A549 (cell line): ENCODE results near the gene ZC3H7A. TPM values are rescaled to one million over a fixed set of nuclear protein-coding genes. Genes with fewer than 3 reads are reported as not detected.
"Not testable (repeated sequence)": the region's sequence is repeated elsewhere in the genome, so short reads cannot be mapped to it uniquely, and the experiment has no call there.

Experiments
- ATAC-seq, 2 experiments: fragments of 200-7000 bp in 1 of 2; fragments of >200 bp in 1 of 2; cut with Nextera tagmentation in 1 of 2; cut with Tn5 transposase in 1 of 2; 3 replicates each; pipeline versions ENCODE4 v1.8.0 to v1.9.1; 2018 to 2020; ENCODE audit warnings: mild to moderate bottlenecking in 1 of 2, moderate library complexity in 1 of 2
- CTCF ChIA-PET: fragments of 300-600 bp; sonication (Branson Sonifier 250); formaldehyde crosslinking; extraction: SDS; loops from one replicate; lab custom pipeline; 2021; ENCODE audit warnings: antibody characterized with exemption, inconsistent platforms; lab: Yijun Ruan, JAX
- POLR2A ChIA-PET: fragments of 350-600 bp; formaldehyde crosslinking; extraction: SDS; loops from one replicate; lab custom pipeline; 2021; ENCODE audit warnings: antibody characterized with exemption, inconsistent platforms; lab: Yijun Ruan, JAX
- DNase-seq, 2 experiments: peaks; one replicate each; pipeline versions ENCODE4 v3.0.0 to v3.0.0-alpha.2; 2011 to 2016; ENCODE audit warnings: low read depth in 1 of 2, low spot score in 1 of 2
- FAIRE-seq: peaks from 2 replicates; lab custom pipeline; 2011; peaks lifted over from hg19 to GRCh38; lab: Jason Lieb, UNC
- H3K27ac ChIP-seq, 2 experiments: fragments of >200 bp; sonication (Bioruptor Twin); formaldehyde crosslinking; 3 replicates each; pipeline ENCODE4 v1.5.1; 2016 to 2017
- H3K4me1 ChIP-seq: fragments of >200 bp; sonication (Bioruptor Twin); formaldehyde crosslinking; 3 replicates; pipeline ENCODE4 v1.6.1; 2016
- H3K4me2 ChIP-seq: fragments of >200 bp; sonication (Bioruptor Twin); formaldehyde crosslinking; 3 replicates; pipeline ENCODE4 v1.6.1; 2016
- H3K4me3 ChIP-seq: fragments of >200 bp; sonication (Bioruptor Twin); formaldehyde crosslinking; 3 replicates; pipeline ENCODE4 v1.5.1; 2016
- H3K9me3 ChIP-seq: fragments of >200 bp; sonication (Bioruptor Twin); formaldehyde crosslinking; 3 replicates; pipeline ENCODE4 v1.6.1; 2016
- CEBPB ChIP-seq, 2 experiments: fragments of >200 bp in 1 of 2; sonication (Bioruptor Twin) in 1 of 2; formaldehyde crosslinking in 1 of 2; IDR thresholded peaks; 2 replicates each; pipeline ENCODE4 v1.6.1; 2012 to 2016
- CHD2 ChIP-seq: fragments of 150-350 bp; IDR thresholded peaks from 2 replicates; pipeline ENCODE4 v1.6.1; 2014; ENCODE audit warnings: low read length; ENCODE audit not compliant: partially characterized antibody
- ESRRA ChIP-seq: fragments of 150-350 bp; IDR thresholded peaks from 2 replicates; pipeline ENCODE4 v1.6.1; 2014; ENCODE audit warnings: mild to moderate bottlenecking, low read length, borderline replicate concordance
- HMGXB4 ChIP-seq: fragments of 250-450 bp; sonication (Bioruptor Pico); IDR thresholded peaks from 2 replicates; pipeline ENCODE4 v1.5.0; 2021; ENCODE audit warnings: mild to moderate bottlenecking, moderate library complexity, borderline replicate concordance
- HOXB13 ChIP-seq: fragments of 250-450 bp; sonication (Bioruptor Pico); IDR thresholded peaks from 2 replicates; pipeline ENCODE4 v1.5.0; 2020; ENCODE audit warnings: low read depth, mild to moderate bottlenecking, moderate library complexity
- JUN ChIP-seq, 2 experiments: fragments of >200 bp; sonication (Bioruptor Twin); formaldehyde crosslinking; IDR thresholded peaks; 2 replicates in 1 of 2; 3 replicates in 1 of 2; pipeline ENCODE4 v1.6.1; 2016 to 2017
- MAZ ChIP-seq: fragments of 150-350 bp; IDR thresholded peaks from 2 replicates; pipeline ENCODE4 v1.6.1; 2014; ENCODE audit warnings: antibody characterized with exemption, low read depth, low read length, borderline replicate concordance
- POLR2AphosphoS2 ChIP-seq: conservative IDR thresholded peaks from 2 replicates; pipeline ENCODE4 v1.6.1; 2012; ENCODE audit warnings: low read length, improper control_type of control experiment, inconsistent platforms
- RARB ChIP-seq: fragments of 250-450 bp; sonication (Bioruptor Pico); IDR thresholded peaks from 2 replicates; pipeline ENCODE4 v1.8.0; 2021; ENCODE audit warnings: mild to moderate bottlenecking, moderate library complexity
- RCOR1 ChIP-seq: fragments of 150-350 bp; IDR thresholded peaks from 2 replicates; pipeline ENCODE4 v1.6.1; 2014; ENCODE audit warnings: antibody characterized with exemption, low read length, low read depth
- RNF2 ChIP-seq: fragments of 200-600 bp; sonication (generic); IDR thresholded peaks from 2 replicates; pipeline ENCODE4 v1.6.1; 2016; ENCODE audit warnings: low read depth, mild to moderate bottlenecking, antibody characterized with exemption, moderate library complexity, borderline replicate concordance
- ZC3H11A ChIP-seq: fragments of 450-650 bp; IDR thresholded peaks from 2 replicates; pipeline ENCODE4 v1.6.1; 2014; ENCODE audit warnings: antibody characterized with exemption, mild to moderate bottlenecking
- WGBS: methylation state at CpG from one replicate; pipeline ENCODE4 v1.1.6; 2017; ENCODE audit errors: missing lambda C conversion rate; 5-methylcytosine and 5-hydroxymethylcytosine counted together
- polyA plus RNA-seq, 4 experiments: library from polyadenylated mRNA; depleted of rRNA in 3 of 4; stranded (reverse); fragments of >200 nt; fragmentation: RNase III in 1 of 4; extraction: RNeasy Plus Mini Kit Qiagen cat#74134 plus additional on column Dnase treatment in 1 of 4; gene quantifications; 2 replicates in 3 of 4; 3 replicates in 1 of 4; pipeline ENCODE4 v1.2.3, GENCODE V29; 2011 to 2017
- TF ChIP-seq, protein P1 (sequence below): fragments of 200-600 bp; sonication (generic); IDR thresholded peaks from 2 replicates; pipeline ENCODE4 v1.6.1; 2016; ENCODE audit warnings: antibody characterized with exemption, mild to moderate bottlenecking, moderate library complexity
- TF ChIP-seq, protein P2 (sequence below): fragments of 450-650 bp; IDR thresholded peaks from 2 replicates; pipeline ENCODE4 v1.6.1; 2014; ENCODE audit warnings: antibody characterized with exemption

The ZC3H7A gene
- polyA plus RNA-seq, 2 of the 4 experiments (the other 2 are of a cell fraction) = 33.8 to 41.5 TPM

DNA sequence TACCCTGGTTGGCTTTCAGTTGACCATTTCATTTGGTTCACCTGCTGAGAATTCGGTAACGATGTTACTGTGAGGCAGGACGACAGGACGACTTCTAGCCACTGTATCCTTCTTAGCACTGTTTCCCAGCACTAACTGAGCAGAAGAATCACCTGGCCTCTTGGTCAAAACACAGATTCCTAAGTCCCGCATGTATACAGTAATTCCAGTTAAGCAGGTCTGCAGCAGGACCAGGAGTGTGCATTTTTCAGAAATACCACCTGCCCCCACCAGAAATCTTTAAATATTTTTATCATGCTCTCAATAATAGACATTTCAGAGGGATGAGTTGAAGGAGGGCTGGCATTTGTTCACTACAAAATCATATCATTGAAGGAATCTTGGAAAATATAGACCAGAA lies 31.6 kb upstream of the ZC3H7A start:
- TF ChIP-seq HMGXB4 (CRISPR knock-in tag) = no peak
- TF ChIP-seq, protein P1, sequence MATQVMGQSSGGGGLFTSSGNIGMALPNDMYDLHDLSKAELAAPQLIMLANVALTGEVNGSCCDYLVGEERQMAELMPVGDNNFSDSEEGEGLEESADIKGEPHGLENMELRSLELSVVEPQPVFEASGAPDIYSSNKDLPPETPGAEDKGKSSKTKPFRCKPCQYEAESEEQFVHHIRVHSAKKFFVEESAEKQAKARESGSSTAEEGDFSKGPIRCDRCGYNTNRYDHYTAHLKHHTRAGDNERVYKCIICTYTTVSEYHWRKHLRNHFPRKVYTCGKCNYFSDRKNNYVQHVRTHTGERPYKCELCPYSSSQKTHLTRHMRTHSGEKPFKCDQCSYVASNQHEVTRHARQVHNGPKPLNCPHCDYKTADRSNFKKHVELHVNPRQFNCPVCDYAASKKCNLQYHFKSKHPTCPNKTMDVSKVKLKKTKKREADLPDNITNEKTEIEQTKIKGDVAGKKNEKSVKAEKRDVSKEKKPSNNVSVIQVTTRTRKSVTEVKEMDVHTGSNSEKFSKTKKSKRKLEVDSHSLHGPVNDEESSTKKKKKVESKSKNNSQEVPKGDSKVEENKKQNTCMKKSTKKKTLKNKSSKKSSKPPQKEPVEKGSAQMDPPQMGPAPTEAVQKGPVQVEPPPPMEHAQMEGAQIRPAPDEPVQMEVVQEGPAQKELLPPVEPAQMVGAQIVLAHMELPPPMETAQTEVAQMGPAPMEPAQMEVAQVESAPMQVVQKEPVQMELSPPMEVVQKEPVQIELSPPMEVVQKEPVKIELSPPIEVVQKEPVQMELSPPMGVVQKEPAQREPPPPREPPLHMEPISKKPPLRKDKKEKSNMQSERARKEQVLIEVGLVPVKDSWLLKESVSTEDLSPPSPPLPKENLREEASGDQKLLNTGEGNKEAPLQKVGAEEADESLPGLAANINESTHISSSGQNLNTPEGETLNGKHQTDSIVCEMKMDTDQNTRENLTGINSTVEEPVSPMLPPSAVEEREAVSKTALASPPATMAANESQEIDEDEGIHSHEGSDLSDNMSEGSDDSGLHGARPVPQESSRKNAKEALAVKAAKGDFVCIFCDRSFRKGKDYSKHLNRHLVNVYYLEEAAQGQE = no peak
- TF ChIP-seq MAZ = no peak
- no peak for TF ChIP-seq CEBPB (IDR thresholded peaks at IDR 0.05)
- TF ChIP-seq, protein P2, sequence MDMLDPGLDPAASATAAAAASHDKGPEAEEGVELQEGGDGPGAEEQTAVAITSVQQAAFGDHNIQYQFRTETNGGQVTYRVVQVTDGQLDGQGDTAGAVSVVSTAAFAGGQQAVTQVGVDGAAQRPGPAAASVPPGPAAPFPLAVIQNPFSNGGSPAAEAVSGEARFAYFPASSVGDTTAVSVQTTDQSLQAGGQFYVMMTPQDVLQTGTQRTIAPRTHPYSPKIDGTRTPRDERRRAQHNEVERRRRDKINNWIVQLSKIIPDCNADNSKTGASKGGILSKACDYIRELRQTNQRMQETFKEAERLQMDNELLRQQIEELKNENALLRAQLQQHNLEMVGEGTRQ = no peak
- TF ChIP-seq POLR2AphosphoS2 = no peak
- no peak for TF ChIP-seq HOXB13 (CRISPR knock-in tag)
- no peak for TF ChIP-seq RCOR1
- TF ChIP-seq ESRRA = no peak
- ATAC-seq = no peak
- WGBS = 78% methylated on average over 5 of the region's 5 CpGs
- no peaks in the 10 kb centered on the region for H3K9me3 ChIP-seq
- H3K27ac ChIP-seq = no peak overlapping the region; a peak in 1 of 6 replicates
- ChIA-PET POLR2A (no interaction called here), CTCF (interaction anchor here (1.0 kb wide), 1 partner anchor 14 kb away, joined by 3 read pairs; no protein-coding TSS in a partner anchor)
- no peak overlapping the region for H3K4me3 ChIP-seq
- no peak for FAIRE-seq
- H3K4me2 ChIP-seq = no peak overlapping the region
- DNase-seq = no peak
- H3K4me1 ChIP-seq = peaks cover 4% of the 10 kb centered on the region; the same call in 1 of the 3 replicates

GRCh38 chr16:11825520-11826165 lies 28.6 kb upstream of the ZC3H7A start:
- H3K4me1 ChIP-seq, ATAC-seq, H3K4me3 ChIP-seq, H3K27ac ChIP-seq, H3K4me2 ChIP-seq, DNase-seq, POLR2A ChIA-PET, H3K9me3 ChIP-seq, FAIRE-seq: not testable (repeated sequence)
- CTCF ChIA-PET = interaction anchor here (0.7 to 1.6 kb wide), 4 partner anchors 28 to 419 kb away, joined by 3 to 5 read pairs (median 4); partner anchors contain the start of gene ZC3H7A
- 87% methylated on average over 13 of the region's 13 CpGs for WGBS

DNA sequence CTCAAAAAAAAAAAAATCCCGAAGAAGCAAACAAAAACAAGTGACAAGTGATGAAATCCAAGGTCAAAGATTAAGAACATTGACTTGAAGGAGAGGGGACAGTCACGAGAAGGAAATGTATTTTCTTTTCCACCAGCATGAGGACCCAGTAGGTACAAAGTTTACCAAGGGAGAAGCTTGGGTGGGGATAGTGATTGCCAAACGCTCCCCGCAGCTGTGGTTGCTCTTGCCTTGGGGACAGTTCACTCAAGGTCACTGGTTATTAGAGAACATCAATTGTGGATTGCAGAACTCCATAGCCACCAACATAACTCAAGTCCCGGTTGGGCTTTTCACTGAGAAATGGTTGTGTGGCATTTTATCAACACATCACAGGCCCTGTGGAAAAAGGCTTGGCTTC lies 27.3 kb upstream of the ZC3H7A start:
- peak in 1 of 2 experiments; percentile 21 for DNase-seq
- no peaks in the 10 kb centered on the region for H3K9me3 ChIP-seq
- WGBS = 26% methylated on average over 5 of the region's 5 CpGs
- ChIA-PET CTCF (no interaction called here), POLR2A (interaction anchor here (0.7 kb wide), 1 partner anchor 152 kb away, joined by 4 read pairs; the partner anchor contains the start of gene SNX29)
- H3K4me3 ChIP-seq = no peak overlapping the region
- TF ChIP-seq CHD2 (no peak), HMGXB4 (CRISPR knock-in tag) (no peak), JUN (IDR thresholded peaks at IDR 0.05) (no peak), ZC3H11A (no peak), RNF2 (no peak), RARB (CRISPR knock-in tag) (no peak)
- FAIRE-seq = no peak
- H3K4me1 ChIP-seq = 0 out of 3 replicates have a peak, but pooled peaks cover 4% of the 10 kb centered on the region
- no peak for ATAC-seq
- H3K27ac ChIP-seq = no peak overlapping the region; a peak in 1 of 6 replicates
- 0 out of 3 replicates have a peak overlapping the region, but pooled peaks have one; percentile 19 for H3K4me2 ChIP-seq

DNA sequence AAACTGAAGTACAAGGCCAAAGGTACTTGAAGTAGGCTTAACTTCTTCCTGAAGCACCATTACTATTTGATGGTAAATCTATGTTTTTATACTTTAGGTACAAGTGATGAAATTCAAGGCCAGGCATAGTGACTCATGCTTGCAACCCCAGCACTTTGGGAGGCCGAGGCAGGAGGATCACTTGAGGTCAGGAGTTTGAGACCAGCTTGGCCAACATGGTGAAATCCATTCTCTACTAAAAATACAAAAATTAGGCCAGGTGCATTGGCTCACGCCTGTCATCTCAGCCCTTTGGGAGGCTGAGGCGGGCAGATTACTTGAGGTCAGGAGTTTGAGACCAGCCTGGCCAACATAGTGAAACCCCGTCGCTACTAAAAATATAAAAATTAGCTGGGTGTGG lies 26.6 kb upstream of the ZC3H7A start:
- H3K4me1 ChIP-seq, H3K4me2 ChIP-seq, ATAC-seq, FAIRE-seq, DNase-seq, H3K27ac ChIP-seq, H3K4me3 ChIP-seq, H3K9me3 ChIP-seq, POLR2A ChIA-PET: not testable (repeated sequence)
- CTCF ChIA-PET = interaction anchor here (0.6 to 3.2 kb wide), 4 partner anchors 11 to 428 kb away, joined by 3 to 13 read pairs (median 3); no protein-coding TSS in a partner anchor
- WGBS = 89% methylated on average over 5 of the region's 5 CpGs
